Osteoblast (primary cell): ENCODE data around the gene PFDN6. TPM values are rescaled to one million over a fixed set of nuclear protein-coding genes. Genes with fewer than 3 reads are reported as not detected.

Experiments used
- DNase-seq: peaks from one replicate; pipeline ENCODE4 v3.0.0; 2011; ENCODE audit warnings: low spot score, mixed read lengths; ENCODE audit not compliant: insufficient read length; ENCODE audit errors: missing footprints
- H2AFZ ChIP-seq: 2 replicates; pipeline ENCODE4 v1.6.0; 2011; ENCODE audit warnings: mild to moderate bottlenecking, low read length
- H3K27ac ChIP-seq: 2 replicates; pipeline ENCODE4 v1.5.1; 2011; ENCODE audit warnings: mild to moderate bottlenecking, low read depth, low read length, moderate library complexity
- H3K27me3 ChIP-seq: 2 replicates; pipeline ENCODE4 v1.6.0; 2012; ENCODE audit warnings: mild to moderate bottlenecking, control low read depth, inconsistent platforms, low read length, moderate library complexity; ENCODE audit not compliant: insufficient read depth
- H3K36me3 ChIP-seq: 2 replicates; pipeline ENCODE4 v1.5.1; 2011; ENCODE audit warnings: mild to moderate bottlenecking, low read length, control low read depth, moderate library complexity; ENCODE audit not compliant: insufficient read depth
- H3K4me1 ChIP-seq: 2 replicates; pipeline ENCODE4 v1.5.1; 2011; ENCODE audit warnings: mild to moderate bottlenecking, low read length, control low read depth, moderate library complexity; ENCODE audit not compliant: insufficient read depth
- H3K4me2 ChIP-seq: 2 replicates; pipeline ENCODE4 v1.6.0; 2011; ENCODE audit warnings: mild to moderate bottlenecking, low read length; ENCODE audit not compliant: insufficient read depth
- H3K4me3 ChIP-seq: fragments of 200-600 bp; sonication (generic); 3 replicates; pipeline ENCODE4 v1.5.1; 2012; ENCODE audit warnings: mild to moderate bottlenecking, low read length, inconsistent platforms; ENCODE audit not compliant: insufficient read depth
- H3K79me2 ChIP-seq: 2 replicates; pipeline ENCODE4 v1.6.0; 2012; ENCODE audit warnings: mild to moderate bottlenecking, low read length, control low read depth, inconsistent platforms; ENCODE audit not compliant: insufficient read depth
- H3K9me3 ChIP-seq: 2 replicates; pipeline ENCODE4 v1.5.1; 2011; ENCODE audit warnings: low read depth, low read length, control low read depth
- H4K20me1 ChIP-seq: 2 replicates; pipeline ENCODE4 v1.6.0; 2012; ENCODE audit warnings: mild to moderate bottlenecking, low read length, control low read depth; ENCODE audit not compliant: insufficient read depth
- CTCF ChIP-seq: IDR thresholded peaks from 2 replicates; pipeline ENCODE4 v1.5.1; 2011; ENCODE audit warnings: mild to moderate bottlenecking, low read depth, low read length, moderate library complexity; ENCODE audit errors: extremely low read depth
- total RNA-seq: library from RNA; depleted of rRNA; stranded (reverse); fragments of >200 nt; gene quantifications from 2 replicates; pipeline ENCODE4 v1.2.3, GENCODE V29; 2012

The PFDN6 gene
- total RNA-seq, 1 donor = 15.9 TPM

GRCh38 chr6:33248643-33248931 lies 40.8 kb upstream of the PFDN6 start:
- DNase-seq = no peak
- Histone ChIP-seq H4K20me1 (no peaks in the 10 kb centered on the region), H3K27ac (peak overlapping the region; percentile 95), H3K36me3 (peaks cover 7% of the 10 kb centered on the region), H3K4me3 (peak overlapping the region; percentile 74), H3K4me2 (peak overlapping the region; percentile 95), H2AFZ (peak overlapping the region; percentile 84), H3K4me1 (peaks cover 44% of the 10 kb centered on the region), H3K79me2 (peaks cover 10% of the 10 kb centered on the region), H3K27me3 (no peaks in the 10 kb centered on the region), H3K9me3 (no peaks in the 10 kb centered on the region)
- peak; percentile 4 for TF ChIP-seq CTCF

GRCh38 chr6:33248932-33249731 lies 40.3 kb upstream of the PFDN6 start:
- peaks cover 10% of the 10 kb centered on the region for H3K79me2 ChIP-seq
- H4K20me1 ChIP-seq = no peaks in the 10 kb centered on the region
- H3K27ac ChIP-seq = peak overlapping the region; percentile 95
- peaks cover 7% of the 10 kb centered on the region for H3K36me3 ChIP-seq
- no peaks in the 10 kb centered on the region for H3K9me3 ChIP-seq
- no peaks in the 10 kb centered on the region for H3K27me3 ChIP-seq
- H3K4me3 ChIP-seq = peak overlapping the region; percentile 74
- peak overlapping the region; percentile 95 for H3K4me2 ChIP-seq
- peaks cover 44% of the 10 kb centered on the region for H3K4me1 ChIP-seq
- peak; percentile 94 for DNase-seq
- TF ChIP-seq CTCF = no peak
- peak overlapping the region; percentile 84 for H2AFZ ChIP-seq

- H3K9me3 ChIP-seq = no peaks in the 10 kb centered on the region
- no peaks in the 10 kb centered on the region for H3K27me3 ChIP-seq
- peaks cover 7% of the 10 kb centered on the region for H3K36me3 ChIP-seq
- H2AFZ ChIP-seq = peak overlapping the region; percentile 78
- DNase-seq = peak; percentile 78
- H3K4me1 ChIP-seq = peaks cover 44% of the 10 kb centered on the region
- H3K4me3 ChIP-seq = peak overlapping the region; percentile 74
- peak overlapping the region; percentile 95 for H3K27ac ChIP-seq
- no peak for TF ChIP-seq CTCF
- peak overlapping the region; percentile 95 for H3K4me2 ChIP-seq
- peaks cover 10% of the 10 kb centered on the region for H3K79me2 ChIP-seq
- no peaks in the 10 kb centered on the region for H4K20me1 ChIP-seq
Measured at GRCh38 chr6:33249732-33250630, 39.4 kb upstream of the PFDN6 start.

- H3K36me3 ChIP-seq = peaks cover 7% of the 10 kb centered on the region
- H3K27me3 ChIP-seq = no peaks in the 10 kb centered on the region
- peaks cover 44% of the 10 kb centered on the region for H3K4me1 ChIP-seq
- H3K4me3 ChIP-seq = peak overlapping the region; percentile 24
- peaks cover 10% of the 10 kb centered on the region for H3K79me2 ChIP-seq
- no peak overlapping the region for H2AFZ ChIP-seq
- no peaks in the 10 kb centered on the region for H4K20me1 ChIP-seq
- no peak for TF ChIP-seq CTCF
- H3K27ac ChIP-seq = peak overlapping the region; percentile 95
- no peaks in the 10 kb centered on the region for H3K9me3 ChIP-seq
- no peak for DNase-seq
- peak overlapping the region; percentile 95 for H3K4me2 ChIP-seq
Measured at GRCh38 chr6:33250731-33251130, 38.7 kb upstream of the PFDN6 start.
